OCI-M2 (cell line): ENCODE data around the gene DIP2C.
"Not testable (repeated sequence)": the region's sequence is repeated elsewhere in the genome, so short reads cannot be mapped to it uniquely, and the experiment has no call there.

Source experiments
- DNase-seq: peaks from one replicate; lab custom pipeline; 2025; ENCODE audit not compliant: unreplicated experiment; lab: John Stamatoyannopoulos, UW

Gene DIP2C

GRCh38 chr10:368579-369220 lies 320.8 kb downstream of the DIP2C start:
- DNase-seq: no peak

DNA sequence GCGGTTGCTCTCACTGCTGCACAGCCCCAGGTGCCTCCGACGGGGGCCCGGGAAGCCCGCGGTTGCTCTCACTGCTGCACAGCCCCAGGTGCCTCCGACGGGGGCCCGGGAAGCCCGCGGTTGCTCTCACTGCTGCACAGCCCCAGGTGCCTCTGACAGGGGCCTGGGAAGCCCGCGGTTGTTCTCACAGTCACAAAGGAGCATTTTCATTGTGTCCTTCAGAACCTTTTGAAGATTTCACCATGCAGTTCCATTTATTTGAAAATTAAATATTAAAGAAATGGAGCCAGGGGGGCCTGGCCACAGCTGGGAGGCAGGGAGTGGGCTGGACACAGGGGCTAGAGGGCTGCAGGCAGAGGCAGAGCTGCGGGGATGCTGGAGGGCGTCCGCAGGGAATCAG lies 321.4 kb downstream of the DIP2C start:
- DNase-seq: not testable (repeated sequence)

- DNase-seq: no peak
Measured at GRCh38 chr10:367636-368035, 321.8 kb downstream of the DIP2C start.

DNA sequence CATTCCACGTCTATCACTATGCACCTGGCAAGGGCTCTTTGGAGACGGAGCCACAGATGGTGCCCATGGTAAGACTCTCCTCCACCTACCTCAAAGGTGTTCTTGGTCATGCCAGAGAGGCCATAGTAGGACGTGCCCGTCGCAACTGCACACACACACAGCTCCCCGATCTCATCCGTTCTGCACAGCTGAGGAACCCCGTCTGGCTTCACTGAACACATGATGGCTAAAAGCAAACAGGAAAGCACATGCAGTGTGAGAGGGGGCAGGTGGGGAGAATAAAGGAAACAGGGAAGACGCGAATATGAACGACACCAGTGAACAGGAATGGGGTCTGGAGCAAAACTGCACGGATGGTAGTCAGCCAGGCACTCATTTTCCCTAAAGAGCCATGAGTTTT lies 323.3 kb downstream of the DIP2C start:
- DNase-seq: no peak

DNA sequence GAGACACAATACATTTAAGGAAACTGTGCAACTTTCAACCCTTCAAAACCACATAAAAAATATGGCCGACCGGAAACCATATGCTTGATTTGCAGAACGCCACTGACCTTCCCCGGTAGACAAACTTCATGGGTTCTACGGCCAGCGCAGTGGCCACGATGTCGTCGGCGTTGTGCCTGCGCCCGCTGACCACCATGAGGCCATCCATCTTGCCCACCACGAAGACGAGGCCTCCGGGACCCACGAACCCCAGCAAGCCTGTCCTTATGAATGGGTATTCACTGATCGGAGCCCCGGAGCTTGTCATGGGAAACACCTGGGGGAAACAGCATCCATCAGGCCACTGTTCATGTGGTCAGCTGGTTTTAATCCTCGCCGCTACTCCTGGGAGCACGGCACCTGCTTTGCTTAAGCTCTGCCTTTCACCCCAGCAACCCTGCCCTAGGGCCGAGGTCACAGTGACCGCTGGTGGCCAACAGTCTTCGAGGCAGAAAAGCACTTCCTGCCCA lies 325.1 kb downstream of the DIP2C start:
- DNase-seq: no peak

DNA sequence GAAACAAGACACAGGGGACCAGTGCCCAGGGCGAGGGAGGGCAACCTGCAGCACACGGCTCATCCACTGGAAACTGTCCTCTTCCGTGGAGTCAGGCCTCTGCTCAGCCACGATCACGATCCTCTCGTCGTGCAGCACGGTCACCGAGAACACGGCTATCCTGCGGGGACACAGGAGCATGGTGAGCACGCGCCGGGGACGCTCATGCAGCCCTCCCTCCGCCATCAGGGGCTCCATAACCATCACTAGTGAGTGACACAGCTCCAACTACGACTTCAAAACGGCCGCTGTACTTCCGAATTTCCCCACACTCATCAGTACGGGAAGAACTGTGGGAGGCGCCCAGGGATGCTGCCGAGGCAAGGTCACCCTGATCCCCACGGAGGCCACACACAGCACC lies 326.3 kb downstream of the DIP2C start:
- DNase-seq: no peak

GRCh38 chr10:361203-362081 lies 328.0 kb downstream of the DIP2C start:
- no peak for DNase-seq

GRCh38 chr10:360653-361052 lies 328.8 kb downstream of the DIP2C start:
- DNase-seq: no peak

DNA sequence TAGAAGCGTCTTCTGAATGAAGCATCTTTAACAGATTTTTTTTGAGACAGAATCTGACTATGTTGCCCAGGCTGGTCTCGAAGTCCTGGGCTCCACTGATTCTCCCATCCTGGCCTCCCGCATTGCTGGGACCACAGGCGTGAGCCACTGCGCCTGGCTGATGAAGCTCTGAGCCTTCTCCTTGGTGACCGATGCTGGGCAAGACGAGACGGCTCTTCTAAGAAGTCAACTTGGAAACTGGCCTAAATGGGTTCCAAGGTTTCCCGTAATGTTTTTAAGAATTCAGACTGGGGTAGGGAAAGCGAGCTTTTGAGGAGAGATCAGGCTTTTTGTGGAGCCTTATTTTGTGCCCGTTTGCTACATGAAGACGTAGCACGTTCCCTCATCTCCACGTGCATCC lies 329.7 kb downstream of the DIP2C start:
- DNase-seq: no peak

GRCh38 chr10:359093-359492 lies 330.4 kb downstream of the DIP2C start:
- DNase-seq: no peak

- no peak for DNase-seq
Measured at GRCh38 chr10:357201-357950, 332.1 kb downstream of the DIP2C start.

DNA sequence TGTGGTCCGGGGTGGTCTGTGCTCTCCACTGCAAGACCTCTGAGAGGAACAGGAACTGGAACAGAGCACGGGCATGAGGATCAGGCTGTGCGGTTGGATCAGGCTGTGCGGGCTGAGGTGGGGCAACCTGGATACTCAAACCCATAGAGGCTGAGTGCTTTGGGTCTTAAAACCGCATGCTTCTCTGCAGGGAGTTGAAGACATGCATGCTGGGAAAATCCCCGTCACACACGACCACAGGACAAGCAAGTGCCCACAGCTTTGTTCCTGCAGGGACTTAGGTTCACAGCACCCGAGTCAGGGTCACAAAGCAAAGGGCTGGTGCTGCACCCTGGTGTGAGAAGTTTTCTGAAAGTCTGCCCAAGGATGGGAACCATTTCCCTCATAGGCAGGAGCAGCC lies 333.0 kb downstream of the DIP2C start:
- no peak for DNase-seq

- DNase-seq: no peak
Measured at GRCh38 chr10:354901-355617, 334.4 kb downstream of the DIP2C start.

DNA sequence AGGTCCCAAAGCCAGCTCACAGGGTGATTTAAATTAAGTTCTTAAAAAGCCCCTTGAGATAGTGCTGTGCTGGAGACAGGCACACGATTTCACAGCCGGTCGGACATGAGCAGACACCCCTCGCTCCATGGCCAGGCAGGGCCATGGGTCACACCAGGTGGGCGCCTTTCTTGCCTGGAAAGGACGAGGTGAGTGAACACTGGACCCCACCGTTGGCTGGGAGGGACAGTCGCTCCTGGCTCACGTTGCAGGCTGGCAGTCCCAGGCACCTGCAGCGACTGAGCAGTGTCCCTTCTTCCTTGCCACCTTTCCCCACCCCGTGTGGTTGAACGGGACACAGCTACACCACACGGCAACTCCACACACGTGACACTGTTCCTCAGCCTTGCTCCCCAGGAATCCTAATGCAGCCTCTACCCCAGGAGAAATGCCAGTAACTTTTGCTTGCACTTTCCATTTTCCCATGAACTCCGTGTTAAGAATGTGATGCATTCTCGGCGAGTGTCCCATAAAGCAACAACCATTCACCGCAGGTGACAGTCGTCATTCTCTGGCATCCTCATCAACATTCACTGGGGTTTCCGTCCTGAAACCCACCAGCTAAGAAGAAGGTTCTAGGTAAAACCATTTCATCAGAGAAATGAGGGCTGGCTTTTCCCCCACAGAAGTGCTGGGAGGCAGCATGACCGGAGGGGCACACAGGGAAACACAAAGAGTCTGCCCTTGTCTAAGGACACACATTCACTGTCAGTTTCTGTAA lies 336.8 kb downstream of the DIP2C start:
- DNase-seq: no peak

GRCh38 chr10:351770-352334 lies 337.6 kb downstream of the DIP2C start:
- DNase-seq: no peak

- DNase-seq: no peak
Measured at GRCh38 chr10:350981-351501, 338.4 kb downstream of the DIP2C start.

DNA sequence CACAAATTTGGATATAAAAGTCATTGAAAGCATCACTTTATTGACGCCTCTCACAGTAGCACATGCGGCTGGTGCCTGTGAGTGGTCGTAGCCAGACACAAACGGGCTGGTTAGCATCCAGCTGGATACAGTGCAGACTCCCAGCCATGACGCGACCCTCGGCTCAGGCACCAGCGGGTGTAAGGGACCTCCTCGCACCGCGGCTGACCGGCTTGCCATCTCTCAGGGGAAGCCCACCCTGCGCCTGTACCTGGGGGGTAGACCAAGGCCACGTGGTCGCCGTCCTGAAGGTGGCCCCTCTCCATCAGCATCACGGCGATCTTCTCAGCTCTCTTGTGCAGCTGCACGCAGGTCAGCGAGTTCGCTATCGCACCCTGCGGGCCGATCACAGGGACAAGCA lies 340.4 kb downstream of the DIP2C start:
- no peak for DNase-seq

DNA sequence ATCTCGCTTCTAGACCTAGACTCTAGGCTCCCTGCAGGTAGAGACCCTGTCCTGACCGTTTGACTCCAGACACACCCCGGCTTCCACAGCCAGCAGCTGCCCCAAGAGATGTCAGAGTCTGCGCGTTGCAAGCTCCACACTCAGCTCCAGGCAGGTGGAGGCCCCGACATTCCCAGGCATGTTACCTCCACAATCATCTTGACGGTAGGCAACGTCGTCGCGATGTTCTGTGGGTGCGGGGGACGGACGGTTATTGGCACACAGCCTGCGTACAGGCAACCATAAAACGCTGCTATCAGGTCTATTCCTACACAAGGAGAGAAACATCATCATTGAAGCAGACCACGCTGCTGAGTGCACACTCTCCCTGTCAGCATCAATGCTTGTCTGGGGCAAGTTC lies 341.0 kb downstream of the DIP2C start:
- no peak for DNase-seq

DNA sequence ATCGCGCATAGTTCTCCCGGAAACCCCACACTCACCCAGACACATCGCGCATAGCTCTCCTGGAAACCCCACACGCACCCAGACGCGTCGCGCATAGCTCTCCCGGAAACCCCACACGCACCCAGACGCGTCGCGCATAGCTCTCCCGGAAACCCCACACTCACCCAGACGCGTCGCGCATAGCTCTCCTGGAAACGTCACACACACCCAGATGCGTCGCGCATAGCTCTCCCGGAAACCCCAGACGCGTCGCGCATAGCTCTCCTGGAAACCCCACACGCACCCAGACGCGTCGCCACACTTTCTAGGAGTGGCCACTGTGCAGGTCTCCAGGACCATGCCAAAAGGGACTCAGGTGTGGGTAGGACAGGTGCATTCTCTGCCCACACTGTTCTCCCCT lies 341.7 kb downstream of the DIP2C start:
- DNase-seq: not testable (repeated sequence)

GRCh38 chr10:347190-347589 lies 342.3 kb downstream of the DIP2C start:
- DNase-seq: not testable (repeated sequence)
